HG02763 (cell line): ENCODE measurements around the gene TDO2.

Experiments used
- ATAC-seq: cut with Tn5 transposase; IDR thresholded peaks from one replicate; pipeline ENCODE4 v1.9.1; 2021; ENCODE audit warnings: mild to moderate bottlenecking, moderate library complexity; ENCODE audit not compliant: unreplicated experiment

The TDO2 gene

GRCh38 chr4:155952501-155952901 is 49.0 kb downstream of the TDO2 start:
- ATAC-seq, result no peak

- peak; percentile 95 for ATAC-seq
These were observed 49.9 kb downstream of the TDO2 start, which contains the start of gene CTSO for GRCh38 chr4:155953151-155954117. Gene CTSO (minus strand): TSS chr4:155953866. CDS start chr4:155953847, 19 bp downstream.

- no peak for ATAC-seq
These were observed 50.7 kb downstream of the TDO2 start for GRCh38 chr4:155954118-155954685.

GRCh38 chr4:155954939-155955338 is 51.4 kb downstream of the TDO2 start:
- no peak for ATAC-seq

GRCh38 chr4:155956461-155956860 is 53.0 kb downstream of the TDO2 start:
- ATAC-seq, result no peak

GRCh38 chr4:155959417-155959816 is 55.9 kb downstream of the TDO2 start:
- no peak for ATAC-seq

- no peak for ATAC-seq
These were observed 57.0 kb downstream of the TDO2 start for GRCh38 chr4:155960522-155960921.

GRCh38 chr4:155961575-155961974 is 58.1 kb downstream of the TDO2 start:
- ATAC-seq, result no peak

GRCh38 chr4:155962767-155963166 is 59.3 kb downstream of the TDO2 start:
- ATAC-seq, result no peak

GRCh38 chr4:155964016-155964891 is 60.8 kb downstream of the TDO2 start:
- ATAC-seq, result no peak

GRCh38 chr4:155966171-155966570 is 62.7 kb downstream of the TDO2 start:
- ATAC-seq, result no peak

GRCh38 chr4:155966731-155967395 is 63.4 kb downstream of the TDO2 start:
- no peak for ATAC-seq
